Heart right ventricle (tissue), 16 donors: ENCODE data around the gene SGPP2. TPM values are rescaled to one million over a fixed set of nuclear protein-coding genes. Genes with fewer than 3 reads are reported as not detected.
A peak's percentile ranks its signal among the peaks of the same experiment; 100 is the strongest.

Experiments used
- ATAC-seq, 8 donors: fragments of 200-7000 bp; cut with Tn5 transposase; one replicate each; pipeline ENCODE4 v1.9.1; 2020; ENCODE audit warnings: mild to moderate bottlenecking in 8 of 8, moderate library complexity in 8 of 8, moderate number of reproducible peaks in 1 of 8
- DNase-seq, 2 donors: peaks; one replicate each; pipeline ENCODE4 v3.0.0-alpha.2; 2020
- H3K27ac ChIP-seq, 10 donors: fragments of 200-600 bp; sonication (generic) in 2 of 10; one replicate each; pipeline versions ENCODE4 v1.5.0 to v1.8.0; 2020 to 2022; ENCODE audit warnings: mild to moderate bottlenecking in 3 of 10
- H3K27me3 ChIP-seq, 7 donors: fragments of 200-600 bp; one replicate each; pipeline ENCODE4 v1.8.0; 2021 to 2022; ENCODE audit warnings: mild to moderate bottlenecking in 2 of 7
- H3K36me3 ChIP-seq, 9 donors: fragments of 200-600 bp; sonication (generic) in 1 of 9; one replicate each; pipeline versions ENCODE4 v1.5.0 to v1.8.0; 2020 to 2022; ENCODE audit warnings: mild to moderate bottlenecking in 2 of 9
- H3K4me1 ChIP-seq, 9 donors: fragments of 200-600 bp; sonication (generic) in 1 of 9; one replicate each; pipeline versions ENCODE4 v1.5.0 to v1.8.0; 2020 to 2022; ENCODE audit warnings: mild to moderate bottlenecking in 4 of 9
- H3K4me3 ChIP-seq, 10 donors: fragments of 200-600 bp; sonication (generic) in 2 of 10; one replicate each; pipeline versions ENCODE4 v1.5.0 to v1.8.0; 2020 to 2022; ENCODE audit warnings: mild to moderate bottlenecking in 7 of 10, moderate library complexity in 2 of 10
- H3K9me3 ChIP-seq, 11 donors: fragments of 200-600 bp in 10 of 11; sonication (generic) in 2 of 11; one replicate each; pipeline versions ENCODE4 v1.5.0 to v1.8.0; 2013 to 2022; ENCODE audit warnings: mild to moderate bottlenecking in 2 of 11, control low read depth in 1 of 11, moderate library complexity in 1 of 11
- WGBS, 2 donors: extraction: QIAGEN DNeasy Blood & Tissue Kit; methylation state at CpG; one replicate each; pipeline ENCODE4 v1.1.7; 2013; ENCODE audit warnings: inconsistent platforms in 1 of 2; 5-methylcytosine and 5-hydroxymethylcytosine counted together
- intact Hi-C, 10 donors: fragments of 100-400 bp; cut with DNase I; formaldehyde crosslinking; loops; one replicate each; pipeline versions ENCODE4 v1.11.1 to v1.14.2; 2022
- polyA plus RNA-seq, 2 donors: library from polyadenylated mRNA; stranded (reverse); fragments of 200-250 nt; gene quantifications; one replicate each; pipeline ENCODE4 v1.2.3, GENCODE V29; 2013
- total RNA-seq, 10 donors: library from RNA; stranded (reverse); fragmentation: NEBNext Ultra II Directional in 3 of 10; extraction: Animal tissue kit (Norgen Biotek cat#: 25700) in 3 of 10; gene quantifications; one replicate each; pipeline versions ENCODE4 v1.2.1 to v1.2.4, GENCODE V29; 2021 to 2023
- TF ChIP-seq, protein P1 (sequence below), 9 donors: fragments of 200-600 bp; sonication (generic) in 2 of 9; IDR thresholded peaks; one replicate each; pipeline versions ENCODE4 v1.5.0 to v1.8.0; 2021 to 2022; ENCODE audit warnings: antibody characterized with exemption in 9 of 9, mild to moderate bottlenecking in 5 of 9, moderate library complexity in 1 of 9
- donor health status: Arrhythmogenic right ventricular cardiomyopathy.
- donor health status: ischemic (EF 13 %, LVEDD 7.1; RV severe dilation, severe dysfunction).
- donor health status: healthy with polysubstance abuse.
- donor health status: DM: no; HTN: yes; CAD: no.
- donor health status: DM: no; HTN: no; CAD: no.
- donor health status: ischemic (EF 25% LVEDD 6.9; RV normal size, moderate dysfunction).
- donor health status: ischemic (EF 25% LVEDD 5.7; RV mildly dilated, moderate dysfunction).
- donor health status: healthy.
- donor health status: DM: yes; HTN: yes; CAD: no.
- donor health status: Ischemic cardiomyopathy.
- donor health status: ischemic (EF 35%, LVEDD 5.7; RV mildly dilated, moderate dysfunction).
- donor health status: nonischemic (EF 11% LVEDD 7.7; RV severe dilation, severe dysfunction).
- donor health status: DM: yes; HTN: yes; CAD: no.
- donor health status: PGD.
- donor health status: ischemic (EF 29% LVEDD 5.4; RV normal size, mild dysfunction).
- donor health status: nonischemic (EF 23%, LVEDD 6.1; RV moderate dilation, normal function).

SGPP2 gene
- total and polyA plus RNA-seq, 12 donors, result 0.54 to 34.4 (median 5.7) TPM

DNA sequence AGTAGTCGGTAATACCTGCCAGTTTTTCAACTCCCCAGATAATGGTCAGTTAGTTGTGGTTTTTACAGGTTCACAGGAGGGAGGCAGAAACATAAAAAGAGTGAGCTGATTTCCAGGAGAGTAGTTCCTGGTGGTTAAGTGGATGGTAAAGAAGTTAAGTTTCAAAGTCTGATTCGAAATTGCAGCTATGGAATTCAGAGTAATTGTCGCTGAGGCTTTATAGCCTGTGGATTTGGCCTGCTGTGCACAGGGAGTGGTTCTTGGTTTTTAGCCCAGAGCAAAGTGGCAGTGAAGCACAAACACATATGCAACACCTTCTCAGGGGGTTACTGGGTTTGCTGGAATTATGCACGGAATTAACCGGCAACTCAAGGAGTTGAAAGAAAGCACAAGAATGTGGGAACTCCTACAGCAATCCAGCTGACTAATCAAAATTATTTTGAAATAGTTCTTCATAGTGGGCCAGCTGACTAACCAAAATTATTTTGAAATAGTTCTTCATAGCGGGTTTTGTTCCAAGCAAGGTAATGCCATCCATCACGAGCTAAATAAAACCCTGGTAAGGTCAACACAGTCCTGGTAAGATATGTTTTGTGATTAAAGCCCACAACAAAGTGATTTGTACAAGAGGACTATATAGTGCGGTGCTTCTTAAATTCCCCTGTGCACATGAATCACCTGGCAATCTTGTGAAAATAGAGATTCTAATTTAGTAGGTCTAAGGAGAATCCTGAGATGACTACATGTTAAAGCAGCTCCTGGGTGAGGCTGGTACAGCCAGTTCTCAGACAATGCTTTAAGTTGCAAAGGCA is 94.4 kb downstream of the SGPP2 start:
- Histone ChIP-seq H3K4me3 (no peak overlapping the region), H3K9me3 (no peaks in the 10 kb centered on the region), H3K4me1 (peaks cover 0 to 11% (median 0%) of the 10 kb centered on the region in 9 donors), H3K36me3 (no peaks in the 10 kb centered on the region), H3K27me3 (no peaks in the 10 kb centered on the region), H3K27ac (peak overlapping the region in 1 of 10 donors; percentile 11)
- intact Hi-C loops, result no loop called here
- ATAC-seq, result peak in 4 of 8 donors; percentile 11 to 91 (median 50)
- no peak for DNase-seq
- TF ChIP-seq, protein P1, sequence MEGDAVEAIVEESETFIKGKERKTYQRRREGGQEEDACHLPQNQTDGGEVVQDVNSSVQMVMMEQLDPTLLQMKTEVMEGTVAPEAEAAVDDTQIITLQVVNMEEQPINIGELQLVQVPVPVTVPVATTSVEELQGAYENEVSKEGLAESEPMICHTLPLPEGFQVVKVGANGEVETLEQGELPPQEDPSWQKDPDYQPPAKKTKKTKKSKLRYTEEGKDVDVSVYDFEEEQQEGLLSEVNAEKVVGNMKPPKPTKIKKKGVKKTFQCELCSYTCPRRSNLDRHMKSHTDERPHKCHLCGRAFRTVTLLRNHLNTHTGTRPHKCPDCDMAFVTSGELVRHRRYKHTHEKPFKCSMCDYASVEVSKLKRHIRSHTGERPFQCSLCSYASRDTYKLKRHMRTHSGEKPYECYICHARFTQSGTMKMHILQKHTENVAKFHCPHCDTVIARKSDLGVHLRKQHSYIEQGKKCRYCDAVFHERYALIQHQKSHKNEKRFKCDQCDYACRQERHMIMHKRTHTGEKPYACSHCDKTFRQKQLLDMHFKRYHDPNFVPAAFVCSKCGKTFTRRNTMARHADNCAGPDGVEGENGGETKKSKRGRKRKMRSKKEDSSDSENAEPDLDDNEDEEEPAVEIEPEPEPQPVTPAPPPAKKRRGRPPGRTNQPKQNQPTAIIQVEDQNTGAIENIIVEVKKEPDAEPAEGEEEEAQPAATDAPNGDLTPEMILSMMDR (IDR thresholded peaks at IDR 0.05), result no peak
- 33 to 38% methylated on average over 8 of the region's 8 CpGs for WGBS, 2 donors

DNA sequence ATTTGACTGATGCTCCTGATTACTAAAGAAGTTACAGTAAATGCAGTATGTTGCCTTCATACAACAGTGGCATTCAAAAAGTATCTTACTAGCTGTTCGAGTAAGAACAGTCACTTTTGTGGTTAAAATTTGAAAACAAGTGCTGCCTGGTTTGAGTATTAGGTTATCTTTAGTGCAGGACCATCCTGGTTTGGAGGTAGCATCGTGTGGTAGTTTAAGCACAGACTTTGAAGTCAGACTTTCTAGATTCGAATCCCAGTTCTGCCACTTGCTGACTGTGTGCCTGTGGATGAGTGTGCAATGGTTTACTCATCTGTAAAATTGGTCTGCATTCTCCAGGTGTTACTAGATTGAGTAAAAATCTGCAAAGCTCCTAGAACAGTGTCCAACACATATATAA is 96.8 kb downstream of the SGPP2 start:
- ATAC-seq (no peak), DNase-seq (no peak)
- intact Hi-C loops, result no loop called here
- H3K36me3 ChIP-seq, result no peaks in the 10 kb centered on the region
- no peak overlapping the region for H3K27ac ChIP-seq
- H3K27me3 ChIP-seq, result no peaks in the 10 kb centered on the region
- TF ChIP-seq, protein P1 (IDR thresholded peaks at IDR 0.05), result no peak
- H3K9me3 ChIP-seq, result no peaks in the 10 kb centered on the region
- peaks cover 0 to 11% (median 0%) of the 10 kb centered on the region in 9 donors for H3K4me1 ChIP-seq
- WGBS, 2 donors, result 78 to 90% methylated on average over 3 of the region's 3 CpGs
- no peak overlapping the region for H3K4me3 ChIP-seq

DNA sequence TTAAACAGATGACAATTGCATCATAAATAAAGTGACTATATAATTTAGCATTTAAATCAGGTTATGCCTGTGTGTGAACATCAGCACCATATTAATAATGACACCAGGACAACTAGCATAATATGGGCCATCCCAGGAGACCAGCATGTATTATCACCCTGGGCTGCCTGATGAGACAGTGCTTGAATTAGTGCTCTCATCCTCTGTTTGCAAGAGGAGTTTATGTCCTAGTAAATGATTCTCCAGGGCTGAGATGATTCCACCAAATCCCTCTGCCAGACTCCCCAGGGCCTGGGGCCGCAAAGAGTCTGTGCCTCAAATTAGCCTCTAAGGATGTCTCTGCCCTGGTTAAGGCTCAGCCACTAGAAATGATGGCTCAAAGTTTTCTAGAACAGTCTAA is 97.7 kb downstream of the SGPP2 start:
- Histone ChIP-seq H3K9me3 (no peaks in the 10 kb centered on the region), H3K27me3 (no peaks in the 10 kb centered on the region), H3K4me3 (no peak overlapping the region), H3K27ac (no peak overlapping the region), H3K4me1 (peaks cover 0 to 11% (median 0%) of the 10 kb centered on the region in 9 donors), H3K36me3 (no peaks in the 10 kb centered on the region)
- WGBS, 2 donors, result 54 to 80% methylated on average over 1 of the region's 1 CpG
- ATAC-seq, result no peak
- intact Hi-C loops, result no loop called here
- DNase-seq, result no peak
- TF ChIP-seq, protein P1 (IDR thresholded peaks at IDR 0.05), result no peak

DNA sequence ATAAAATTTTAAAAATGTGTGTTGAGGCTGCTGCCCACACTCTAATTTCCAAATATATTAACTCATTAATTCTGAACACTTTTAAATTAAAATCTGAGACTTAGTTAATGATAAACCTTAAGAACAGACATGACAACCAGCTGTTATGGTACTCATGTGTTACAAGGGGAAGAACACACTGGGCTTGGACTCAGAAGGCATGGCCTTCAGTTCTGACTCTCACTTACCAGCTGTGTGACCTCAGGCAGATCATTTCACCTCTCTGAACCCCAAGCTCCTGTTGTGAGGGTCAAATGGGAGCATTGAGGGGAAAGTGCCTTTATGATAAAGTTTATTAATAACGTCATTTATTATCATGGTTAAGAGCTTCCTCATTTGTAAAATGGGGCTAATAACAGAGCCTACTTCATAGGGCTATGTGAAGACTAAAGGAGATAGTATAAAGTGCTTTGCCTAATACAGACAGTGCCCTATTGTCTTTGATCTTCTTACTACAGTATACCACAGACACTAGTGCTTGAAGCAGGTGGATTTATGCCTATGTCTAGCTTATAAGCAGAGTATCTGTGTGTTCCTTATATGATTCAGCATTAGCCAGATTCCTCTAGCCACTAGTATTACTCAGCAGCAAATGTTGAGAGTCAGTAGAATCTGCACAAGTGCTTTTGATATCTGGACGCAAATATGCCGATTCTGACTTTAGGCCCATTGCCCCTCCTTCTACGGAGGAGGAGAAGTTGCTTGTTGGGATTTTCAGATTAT is 99.6 kb downstream of the SGPP2 start:
- Histone ChIP-seq H3K36me3 (no peaks in the 10 kb centered on the region), H3K27me3 (no peaks in the 10 kb centered on the region), H3K27ac (no peak overlapping the region), H3K4me1 (peaks cover 0 to 3% (median 0%) of the 10 kb centered on the region in 9 donors), H3K9me3 (no peaks in the 10 kb centered on the region), H3K4me3 (no peak overlapping the region)
- 77 to 80% methylated on average over 4 of the region's 4 CpGs for WGBS, 2 donors
- TF ChIP-seq, protein P1 (IDR thresholded peaks at IDR 0.05), result no peak
- no peak for ATAC-seq
- intact Hi-C loops, result no loop called here
- no peak for DNase-seq
